HG03139 (cell line): ENCODE data around the gene DIP2C.

ENCODE experiments used
- ATAC-seq: cut with Tn5 transposase; IDR thresholded peaks from one replicate; pipeline ENCODE4 v1.9.1; 2021; ENCODE audit not compliant: unreplicated experiment

Gene DIP2C

DNA sequence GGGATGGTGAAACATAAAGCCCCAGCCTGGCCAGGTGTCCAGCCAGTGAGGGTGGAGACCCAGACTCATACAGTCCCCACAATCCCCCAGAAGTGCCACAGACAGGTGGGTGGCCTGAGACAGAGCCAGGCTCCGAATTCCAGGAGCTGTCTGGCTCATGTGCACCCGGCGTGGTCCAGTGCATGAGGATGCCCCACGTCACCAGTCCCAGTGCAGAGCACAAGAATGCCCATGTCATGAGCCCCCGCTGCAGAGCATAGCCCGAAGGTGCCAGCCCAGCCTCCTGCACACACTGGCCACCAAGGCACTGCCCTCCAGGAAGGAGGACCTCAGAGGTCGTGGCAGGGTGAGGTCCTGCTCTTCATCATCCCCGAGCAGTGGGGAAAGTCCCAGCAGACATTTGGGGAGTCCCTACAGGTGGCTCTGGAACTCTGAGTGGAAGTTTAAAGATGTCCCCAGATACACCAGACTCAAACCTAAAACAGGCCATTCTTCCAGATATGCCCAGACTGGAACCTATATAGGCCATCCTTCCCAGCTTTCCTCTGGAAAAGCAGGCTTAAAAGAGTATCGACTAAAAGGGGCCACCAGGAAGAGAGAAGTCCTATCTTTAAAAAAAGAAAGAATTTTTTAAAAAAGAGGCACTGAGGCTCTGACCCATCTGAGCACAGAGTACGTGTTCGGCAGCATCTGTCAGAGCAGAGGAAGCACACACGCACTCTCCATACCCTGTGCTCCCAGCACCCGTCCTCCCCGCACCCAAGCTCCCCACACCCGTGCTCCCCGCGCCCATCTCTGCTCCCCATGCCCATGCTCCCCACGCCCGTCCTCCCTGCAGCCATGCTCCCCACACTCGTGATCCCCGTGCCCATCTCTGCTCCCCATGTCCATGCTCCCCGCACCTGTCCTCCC, 11.5 kb downstream of the DIP2C start:
- no peak for ATAC-seq

DNA sequence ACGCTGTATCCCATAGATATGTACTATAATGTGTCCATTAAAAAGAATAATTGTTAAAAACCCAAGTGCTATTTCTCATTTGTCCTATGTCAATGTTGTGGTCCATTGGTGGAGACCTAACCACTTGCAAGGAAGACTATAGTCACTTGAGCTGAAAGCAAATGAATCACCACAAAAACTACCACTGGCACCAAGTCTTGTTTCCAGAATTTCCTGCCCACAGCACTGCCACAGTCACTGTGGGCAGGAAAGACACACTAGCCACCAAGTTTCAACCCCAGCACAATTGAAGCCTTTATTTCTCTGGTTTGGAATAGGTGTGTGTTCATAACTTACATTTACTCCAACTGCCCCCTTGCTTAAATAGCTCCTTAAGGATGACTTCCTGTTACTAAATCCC, 12.4 kb downstream of the DIP2C start:
- ATAC-seq = no peak

DNA sequence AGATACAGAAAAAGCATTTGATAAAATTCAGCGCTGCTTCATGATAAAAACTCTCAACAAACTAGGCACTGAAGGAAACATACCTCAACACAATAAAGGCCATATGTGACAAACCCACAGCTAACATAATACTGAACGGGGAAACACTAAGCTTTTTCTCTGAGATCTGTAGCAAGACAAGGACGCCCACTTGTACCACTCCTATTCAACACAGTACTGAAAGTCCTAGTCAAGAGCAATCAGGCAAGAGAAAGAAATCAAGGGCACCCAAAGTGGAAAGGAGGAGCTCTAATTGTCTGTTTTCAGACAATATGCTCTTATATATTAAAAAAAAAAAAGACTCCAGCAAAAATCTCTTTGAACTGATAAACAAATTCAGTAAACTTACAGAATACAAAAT, 13.3 kb downstream of the DIP2C start:
- no peak for ATAC-seq

DNA sequence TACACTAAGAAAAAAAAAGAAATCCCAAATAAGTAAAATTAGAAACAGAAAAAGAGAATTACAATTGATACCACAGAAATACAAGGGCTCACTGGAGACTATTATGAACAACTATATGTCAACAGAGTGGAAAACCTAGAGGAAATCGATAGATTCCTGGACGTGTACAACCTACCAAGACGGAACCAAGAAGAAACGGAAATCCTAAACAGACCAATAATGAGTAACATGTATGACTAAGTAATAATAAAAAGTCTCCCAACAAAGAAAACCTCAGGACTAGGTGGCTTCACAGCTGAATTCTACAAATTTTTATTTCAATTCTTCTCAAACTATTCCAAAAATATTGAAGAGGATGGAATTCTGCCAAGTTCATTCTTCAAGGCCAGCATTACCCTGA, 13.9 kb downstream of the DIP2C start:
- no peak for ATAC-seq

DNA sequence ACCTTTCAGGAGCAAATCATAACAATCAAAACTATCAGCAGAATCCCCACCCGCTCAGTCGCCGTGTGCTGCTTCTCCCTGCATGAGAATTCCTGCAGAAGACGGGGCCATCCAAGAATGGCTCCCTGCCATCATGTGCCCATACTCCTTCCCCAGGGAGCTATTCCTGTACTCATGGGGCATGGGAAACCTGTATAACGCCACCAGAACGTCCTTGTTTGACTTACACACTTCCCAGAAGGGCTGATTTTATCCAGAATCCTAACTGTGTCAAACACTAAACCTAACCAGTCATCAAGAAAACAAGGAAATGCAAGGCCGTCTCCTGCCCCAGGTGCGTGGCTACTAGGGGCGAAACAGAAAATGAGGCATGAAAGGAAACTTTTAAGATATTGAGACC, 16.0 kb downstream of the DIP2C start:
- no peak for ATAC-seq

DNA sequence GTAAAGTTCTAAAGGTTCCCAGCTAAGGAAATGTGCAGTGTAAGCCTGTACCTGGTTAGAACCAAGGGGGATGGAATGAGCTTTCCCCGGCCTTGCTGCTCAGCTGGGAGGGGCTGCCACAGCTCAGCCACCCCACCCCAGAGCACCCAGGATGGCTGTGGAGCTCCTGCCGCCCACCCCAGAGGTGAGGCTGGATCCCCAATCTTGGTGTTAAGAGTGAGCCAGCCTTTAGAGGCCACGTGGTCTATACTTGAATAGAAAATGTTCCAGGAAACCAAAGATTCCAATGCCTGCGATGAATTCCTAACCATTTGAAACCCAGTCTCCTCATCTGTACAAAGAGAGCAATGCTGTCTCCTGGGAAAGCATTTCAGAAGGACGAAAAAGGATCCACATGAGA, 16.5 kb downstream of the DIP2C start:
- no peak for ATAC-seq

DNA sequence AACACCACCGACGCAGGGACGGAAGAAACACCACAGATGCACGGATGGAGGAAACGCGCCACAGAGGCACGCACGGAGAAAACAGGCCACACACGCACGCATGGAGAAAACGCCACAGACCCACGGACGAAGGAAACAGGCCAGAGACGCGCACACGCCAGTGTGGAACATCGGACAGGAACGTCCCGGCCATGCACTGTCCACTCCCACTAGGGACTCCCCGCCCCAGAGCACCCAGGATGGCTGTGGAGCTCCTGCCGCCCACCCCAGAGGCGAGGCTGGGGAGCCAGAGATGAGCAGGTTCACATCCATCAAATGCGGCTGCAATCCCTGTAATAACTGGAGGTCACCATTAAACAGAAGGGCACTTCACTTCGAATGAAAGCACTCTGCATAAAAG, 17.3 kb downstream of the DIP2C start:
- ATAC-seq = no peak

DNA sequence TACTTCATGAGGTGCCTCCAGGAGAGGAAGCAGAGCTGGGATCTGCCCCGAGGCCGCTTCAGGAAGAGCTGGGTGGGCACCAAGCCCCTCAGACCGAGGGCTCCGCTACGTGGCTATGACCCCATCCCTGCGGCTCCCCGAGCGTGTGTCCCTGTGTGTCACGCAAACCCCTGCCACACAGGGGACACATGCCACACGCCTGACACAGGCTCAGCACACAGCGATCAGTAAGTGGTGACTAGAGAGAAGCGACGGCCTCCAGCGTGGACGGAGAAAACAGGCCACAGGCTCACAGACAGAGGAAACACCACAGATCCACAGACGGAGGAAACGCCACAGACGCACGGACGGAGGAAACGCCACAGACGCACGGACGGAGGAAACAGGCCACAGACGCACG, 18.5 kb downstream of the DIP2C start:
- no peak for ATAC-seq

DNA sequence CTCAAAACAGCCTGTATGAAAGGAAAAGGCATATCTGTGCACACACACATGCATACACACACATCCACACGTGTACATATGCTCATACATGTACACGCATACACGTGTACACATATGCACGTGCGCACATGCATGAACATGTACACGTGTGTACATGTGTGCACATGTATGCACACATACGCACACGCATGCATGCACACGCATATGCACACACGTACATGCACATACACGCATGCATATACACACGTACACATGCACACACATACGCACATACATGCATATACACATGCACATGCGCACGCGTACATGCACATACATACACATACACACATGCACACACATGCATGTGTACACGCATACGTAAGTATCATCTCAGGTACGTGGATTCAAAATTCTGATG, 19.4 kb downstream of the DIP2C start:
- ATAC-seq = no peak

DNA sequence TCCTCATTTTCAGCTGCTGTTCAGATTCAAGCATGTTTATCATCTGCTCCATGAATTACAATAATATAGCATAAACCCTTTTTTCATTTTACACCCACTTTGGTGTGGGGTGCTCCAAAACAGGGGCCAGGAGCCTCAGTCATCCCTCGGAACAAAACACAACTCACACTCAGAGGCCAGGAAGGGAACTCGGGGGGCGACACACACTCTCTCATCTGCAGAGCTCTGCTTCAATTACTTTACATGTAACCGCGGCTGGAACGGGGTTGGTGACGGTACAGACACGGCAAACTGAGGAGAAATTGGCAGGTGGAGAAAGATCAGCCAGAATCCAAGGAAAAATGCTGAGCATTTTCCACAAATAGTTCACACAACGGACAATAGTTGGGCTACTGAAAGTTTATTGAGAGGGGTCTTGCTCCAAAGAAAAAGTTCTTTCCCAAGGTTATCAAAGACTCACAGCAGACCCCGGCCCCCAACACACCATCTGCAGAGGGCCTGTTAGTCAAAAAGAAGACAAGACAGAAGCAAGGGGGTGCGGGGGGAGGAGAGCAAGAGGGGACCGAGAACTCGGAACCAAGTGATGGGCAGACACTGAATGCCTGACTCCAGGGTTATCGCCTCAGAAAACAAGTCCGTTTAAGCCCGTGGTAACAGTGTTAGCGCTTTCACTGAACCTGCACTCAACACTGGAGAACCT, 20.5 kb downstream of the DIP2C start:
- ATAC-seq = no peak

DNA sequence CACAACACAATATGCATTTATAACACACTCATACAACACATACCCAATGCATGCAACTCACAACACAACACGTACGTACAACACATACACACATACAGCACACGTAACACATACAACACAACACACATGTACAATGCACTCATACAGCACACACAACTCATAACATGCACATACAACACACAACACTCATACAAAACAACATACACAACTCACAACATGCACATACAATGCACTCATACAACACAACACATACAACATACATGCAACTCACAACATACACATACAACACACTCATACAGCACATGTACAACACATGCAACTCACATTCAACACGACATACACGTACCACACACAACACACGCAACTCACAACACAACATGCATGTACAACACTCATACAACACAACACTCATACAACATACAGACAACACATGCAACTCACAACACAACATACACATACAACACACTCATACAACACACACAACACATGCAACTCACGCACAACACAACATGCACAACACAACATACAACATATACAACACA, 21.8 kb downstream of the DIP2C start:
- no peak for ATAC-seq

DNA sequence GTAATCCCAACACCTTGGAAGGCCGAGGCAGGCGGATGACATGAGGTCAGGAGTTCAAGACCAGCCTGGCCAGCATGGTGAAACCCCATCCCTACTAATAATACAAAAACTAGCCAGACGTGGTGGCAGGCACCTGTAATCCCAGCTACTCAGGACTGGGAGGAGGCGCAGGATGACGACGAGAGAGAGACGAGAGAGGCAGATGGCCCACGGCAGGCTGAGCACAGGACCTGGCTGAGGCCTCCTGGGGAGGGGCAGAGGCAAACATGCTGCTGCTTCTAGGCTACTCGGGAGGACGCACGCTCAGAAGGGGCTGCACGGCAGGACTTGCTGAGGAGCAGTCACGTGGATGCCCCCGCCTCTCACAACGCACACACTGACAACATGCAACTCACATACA, 22.4 kb downstream of the DIP2C start:
- ATAC-seq = no peak

DNA sequence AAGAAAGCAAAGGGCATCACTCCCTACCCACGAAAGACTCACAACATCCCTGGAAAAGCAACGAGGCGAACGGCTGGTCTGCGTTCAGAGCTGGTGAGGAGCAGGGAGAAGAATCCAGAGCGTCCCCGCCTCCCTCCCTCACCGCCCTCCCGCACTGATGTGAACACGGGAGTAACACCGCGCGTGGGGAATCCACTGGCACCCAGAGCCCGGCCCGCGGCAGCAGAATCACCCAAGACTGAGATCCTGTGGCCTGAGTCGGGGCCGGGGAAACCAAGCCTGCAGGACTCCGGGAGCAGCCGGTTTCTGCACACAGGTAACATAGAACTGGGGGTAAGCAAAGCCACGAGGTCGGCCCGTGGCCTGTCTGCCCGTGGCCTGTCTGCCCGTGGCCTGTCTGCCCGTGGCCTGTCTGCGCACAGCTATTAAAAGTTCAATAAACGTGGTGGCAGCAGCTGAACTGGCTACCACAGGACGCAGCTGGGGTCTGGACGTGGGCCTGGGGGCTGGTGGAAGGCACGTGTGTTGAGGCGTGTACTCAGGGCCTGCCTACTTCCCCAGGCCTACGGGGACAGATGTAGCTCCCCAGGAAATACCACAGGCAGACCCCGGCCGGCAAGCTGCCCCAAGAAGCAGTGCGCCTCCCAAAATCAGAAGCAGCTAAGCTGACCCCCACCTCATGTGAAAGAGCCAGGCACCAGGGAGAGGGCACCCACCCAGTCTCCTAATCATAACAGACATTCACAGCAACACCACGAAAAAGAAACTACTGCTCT, 23.0 kb downstream of the DIP2C start:
- ATAC-seq = no peak

DNA sequence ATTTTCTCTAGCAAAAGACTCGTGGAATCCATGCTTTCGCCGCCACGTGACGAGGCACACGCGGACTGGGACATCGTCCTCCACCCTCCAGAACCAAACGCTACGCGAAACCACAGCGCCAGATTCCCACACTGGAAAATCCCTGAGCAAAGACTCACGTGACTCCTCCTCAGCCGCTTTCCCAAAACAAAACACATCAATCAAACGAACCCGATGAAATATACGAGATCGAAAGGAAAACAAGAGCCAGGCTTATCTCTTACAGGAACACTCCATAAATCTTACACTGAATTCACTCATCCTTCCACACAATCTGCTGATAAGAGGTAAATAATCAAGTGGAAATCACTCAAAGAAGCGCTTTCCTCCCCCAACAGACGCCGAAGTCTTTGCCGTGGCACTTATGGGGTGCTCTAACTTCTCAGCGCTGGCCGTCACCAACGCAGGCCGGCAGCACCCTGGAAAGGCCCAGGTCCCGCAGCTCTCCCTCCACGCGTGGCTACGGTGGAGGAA, 23.8 kb downstream of the DIP2C start:
- ATAC-seq = no peak

DNA sequence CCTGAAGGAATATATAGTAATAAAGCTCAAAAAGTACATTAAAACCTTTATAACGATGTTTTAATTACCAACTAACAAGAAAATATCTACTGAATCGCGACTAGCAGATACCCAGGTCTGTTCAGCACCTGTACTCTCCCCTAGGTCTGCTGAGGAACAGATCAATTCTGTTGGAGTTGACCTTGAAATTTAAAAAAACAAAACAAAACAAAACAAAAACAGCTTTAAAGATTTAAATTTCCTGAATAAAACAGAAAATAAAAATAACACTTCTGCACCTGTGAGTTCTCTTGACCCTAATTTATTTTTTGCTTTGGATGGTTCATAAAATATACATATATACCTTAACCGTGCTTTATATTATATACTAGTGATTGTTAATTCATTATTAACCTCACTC, 24.6 kb downstream of the DIP2C start:
- ATAC-seq = no peak

DNA sequence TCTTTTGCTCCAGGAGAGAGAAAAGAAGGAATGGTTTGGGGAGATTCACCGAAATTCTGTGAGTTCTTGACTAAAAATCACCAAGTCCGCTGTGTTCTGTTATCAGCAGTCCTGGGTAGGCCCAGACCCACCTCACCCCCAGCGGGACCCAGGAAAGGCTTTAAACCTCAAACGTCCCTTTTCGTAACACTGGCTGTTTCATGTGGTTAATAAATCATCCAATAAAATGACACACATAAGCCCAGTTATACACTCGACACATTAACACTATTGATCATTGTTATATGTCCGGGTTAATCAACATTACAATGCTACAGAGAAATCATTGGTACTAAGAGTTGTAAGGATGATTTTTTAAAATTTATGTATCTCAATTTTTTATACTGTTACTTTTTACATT, 25.2 kb downstream of the DIP2C start:
- ATAC-seq = no peak

DNA sequence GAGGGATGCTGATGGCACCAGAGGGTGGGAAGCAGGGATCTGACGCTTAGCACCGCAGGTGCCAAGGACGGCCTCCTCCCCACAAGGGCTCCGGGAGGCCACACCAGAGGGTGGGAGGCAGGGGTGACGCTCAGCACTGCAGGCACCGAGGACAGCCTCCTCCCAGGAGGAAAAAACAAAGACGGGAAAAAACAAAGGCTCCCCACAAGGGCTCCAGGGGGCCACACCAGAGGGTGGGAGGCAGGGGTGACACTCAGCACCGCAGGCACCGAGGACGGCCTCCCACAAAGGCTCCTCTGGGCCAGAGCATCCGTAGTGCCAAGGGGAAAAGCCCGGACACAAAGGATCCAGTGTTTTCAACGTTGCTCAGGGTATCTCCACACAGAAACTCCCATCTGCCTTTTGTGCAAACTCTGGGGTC, 25.6 kb downstream of the DIP2C start:
- no peak for ATAC-seq

DNA sequence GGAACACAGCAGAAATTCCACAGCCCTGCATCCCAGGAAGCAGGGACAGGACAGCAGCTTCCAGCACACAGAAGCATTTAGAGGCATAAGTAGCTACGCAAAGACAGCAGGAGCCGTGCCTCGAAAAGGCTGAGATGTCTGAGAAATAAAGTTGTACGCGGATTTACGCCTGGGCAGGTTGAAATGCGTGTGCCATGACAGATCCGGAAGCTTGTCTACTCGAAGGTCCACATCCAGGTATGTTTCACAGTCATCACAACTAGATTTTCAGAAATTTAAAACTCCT, 26.1 kb downstream of the DIP2C start:
- ATAC-seq = no peak

DNA sequence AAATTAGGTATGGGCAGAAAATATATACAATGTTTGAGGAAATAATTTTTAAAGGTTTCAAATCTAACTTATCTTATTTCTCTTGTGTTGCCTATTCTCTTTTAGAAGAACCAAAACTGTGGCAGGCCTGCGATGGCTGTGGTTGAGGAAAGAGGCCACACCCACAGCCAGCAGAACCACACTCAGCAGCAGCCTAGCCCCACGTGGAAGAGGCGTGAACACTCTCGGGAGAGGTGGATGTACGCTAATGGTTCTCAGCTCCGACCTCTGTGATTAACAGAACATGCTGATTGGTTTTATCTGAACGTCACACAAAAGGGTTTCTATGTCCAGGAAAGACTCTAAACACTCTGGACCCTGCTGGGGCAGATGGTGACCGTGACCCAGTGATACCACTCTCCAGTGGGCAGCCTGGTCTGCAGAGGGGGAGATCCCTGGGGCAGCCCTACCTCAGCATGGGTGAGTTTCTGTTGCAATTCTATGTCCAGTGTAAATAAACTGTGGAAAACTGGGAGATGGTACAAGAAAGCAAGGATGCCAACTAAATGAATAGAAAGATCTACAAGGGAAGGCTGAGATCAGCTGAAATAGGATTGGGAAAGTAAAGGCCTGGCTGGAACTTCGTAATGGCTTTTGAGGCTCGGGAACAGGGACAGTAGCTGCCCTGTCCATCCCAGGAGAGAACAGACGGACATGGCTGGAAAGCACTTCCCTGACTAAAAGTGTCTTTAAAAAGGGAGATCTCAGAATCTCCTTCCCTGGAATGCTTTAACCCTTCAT, 26.6 kb downstream of the DIP2C start:
- ATAC-seq = no peak

DNA sequence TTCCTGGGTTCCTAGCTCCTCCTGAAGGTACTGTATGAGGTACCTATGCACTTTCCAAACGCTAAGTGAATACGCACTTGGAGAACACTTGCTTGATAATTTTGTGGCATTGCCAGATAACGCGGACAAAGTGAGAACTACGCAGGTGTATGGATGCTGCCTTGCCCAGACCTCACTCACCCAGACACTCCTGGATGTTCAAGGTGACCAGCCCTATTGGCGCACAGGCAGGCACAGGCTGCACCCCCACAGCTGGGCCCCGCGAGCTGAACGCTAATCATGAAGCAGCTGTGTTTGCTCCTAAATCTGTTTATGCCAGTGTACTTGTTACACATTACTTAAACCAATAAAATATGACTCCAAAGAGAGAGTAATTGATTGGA, 27.3 kb downstream of the DIP2C start:
- no peak for ATAC-seq
